ENCODE data around the gene TPRKB.

GRCh38 chr2:73766349-73766748 is 29.2 kb upstream of the TPRKB start:
- no peak for TF ChIP-seq EZH2phosphoT487 (IDR thresholded peaks at IDR 0.05; ENCODE audit: low read depth)
- no peak for TF ChIP-seq CTCF (IDR thresholded peaks at IDR 0.05; ENCODE audit: low read depth, low read length)
